Peyer's patch (tissue), 4 donors: ENCODE data around the gene BNIP3. TPM values are rescaled to one million over a fixed set of nuclear protein-coding genes. Genes with fewer than 3 reads are reported as not detected.
"Not testable (repeated sequence)": the region's sequence is repeated elsewhere in the genome, so short reads cannot be mapped to it uniquely, and the experiment has no call there.

Experiments
- DNase-seq, 3 donors: peaks; one replicate each; pipeline ENCODE4 v3.0.0-alpha.2; 2017 to 2019
- H3K27ac ChIP-seq, 4 donors: fragments of 200-600 bp; sonication (generic); one replicate each; pipeline ENCODE4 v1.5.1; 2016 to 2019
- H3K27me3 ChIP-seq, 2 donors: fragments of 200-600 bp; sonication (generic); one replicate each; pipeline ENCODE4 v1.5.1; 2019
- H3K36me3 ChIP-seq, 3 donors: fragments of 200-600 bp; sonication (generic); one replicate each; pipeline ENCODE4 v1.5.1; 2016 to 2019
- H3K4me1 ChIP-seq, 4 donors: fragments of 200-600 bp; sonication (generic); one replicate each; pipeline ENCODE4 v1.5.1; 2016 to 2019
- H3K4me3 ChIP-seq, 4 donors: fragments of 200-600 bp; sonication (generic); 1 replicate in 3 of 4; 2 replicates in 1 of 4; pipeline ENCODE4 v1.5.1; 2016 to 2019; ENCODE audit warnings: mild to moderate bottlenecking in 1 of 4
- H3K9me3 ChIP-seq, 4 donors: fragments of 200-600 bp; sonication (generic); one replicate each; pipeline ENCODE4 v1.5.1; 2016 to 2019; ENCODE audit warnings: mild to moderate bottlenecking in 1 of 4
- CTCF ChIP-seq, 6 experiments: fragments of 450-650 bp in 4 of 6; fragments of 200-600 bp in 2 of 6; sonication (generic) in 1 of 6; IDR thresholded peaks; one replicate each; pipeline ENCODE4 v1.5.1; 2017 to 2019; ENCODE audit warnings: antibody characterized with exemption in 6 of 6, mild to moderate bottlenecking in 3 of 6, moderate library complexity in 1 of 6
- POLR2A ChIP-seq, 2 donors: fragments of 450-650 bp; IDR thresholded peaks; one replicate each; pipeline ENCODE4 v1.5.1; 2017; ENCODE audit warnings: antibody characterized with exemption in 2 of 2, mild to moderate bottlenecking in 2 of 2, moderate library complexity in 2 of 2
- total RNA-seq, 4 donors: library from RNA; depleted of rRNA; stranded (reverse); fragments of >200 nt; gene quantifications; one replicate each; pipeline ENCODE4 v1.1.0, GENCODE V29; 2016

Gene BNIP3
- total RNA-seq, 4 donors from 2014 or later, result 26.7 to 58.7 (median 41.1) TPM

- Histone ChIP-seq H3K4me3 (no peak overlapping the region), H3K27me3 (no peaks in the 10 kb centered on the region), H3K4me1 (peaks cover 0 to 4% (median 2%) of the 10 kb centered on the region in 4 donors), H3K9me3 (no peaks in the 10 kb centered on the region), H3K27ac (peak overlapping the region in 3 of 4 donors; percentile 4 to 75 (median 72)), H3K36me3 (no peaks in the 10 kb centered on the region)
- no peak for TF ChIP-seq POLR2A (IDR thresholded peaks at IDR 0.05)
- no peak for TF ChIP-seq CTCF (IDR thresholded peaks at IDR 0.05)
- no peak for DNase-seq
These were observed 15.0 kb upstream of the BNIP3 start for GRCh38 chr10:131996466-131997365.

GRCh38 chr10:131994435-131994834, 12.7 kb upstream of the BNIP3 start:
- no peak for TF ChIP-seq POLR2A (IDR thresholded peaks at IDR 0.05)
- TF ChIP-seq CTCF (IDR thresholded peaks at IDR 0.05), result no peak

GRCh38 chr10:131993275-131993674, 11.6 kb upstream of the BNIP3 start:
- Histone ChIP-seq H3K27me3 (no peaks in the 10 kb centered on the region), H3K4me3 (no peak overlapping the region), H3K36me3 (no peaks in the 10 kb centered on the region), H3K27ac (no peak overlapping the region), H3K9me3 (no peaks in the 10 kb centered on the region), H3K4me1 (peaks cover 0 to 4% (median 2%) of the 10 kb centered on the region in 4 donors)
- DNase-seq, result no peak
- no peak for TF ChIP-seq POLR2A (IDR thresholded peaks at IDR 0.05)
- no peak for TF ChIP-seq CTCF (IDR thresholded peaks at IDR 0.05)

More at GRCh38 chr10:131994435-131994834, 12.7 kb upstream of the BNIP3 start:
- no peak overlapping the region for H3K4me3 ChIP-seq
- no peak overlapping the region for H3K27ac ChIP-seq
- H3K4me1 ChIP-seq, result peaks cover 0 to 4% (median 2%) of the 10 kb centered on the region in 4 donors
- no peaks in the 10 kb centered on the region for H3K27me3 ChIP-seq
- H3K36me3 ChIP-seq, result no peaks in the 10 kb centered on the region
- no peak for DNase-seq
- no peaks in the 10 kb centered on the region for H3K9me3 ChIP-seq

GRCh38 chr10:131991726-131992125, 10.0 kb upstream of the BNIP3 start:
- Histone ChIP-seq H3K4me3 (no peak overlapping the region), H3K27me3 (no peaks in the 10 kb centered on the region), H3K9me3 (no peaks in the 10 kb centered on the region), H3K27ac (no peak overlapping the region), H3K4me1 (peaks cover 0 to 3% (median under 1%) of the 10 kb centered on the region in 4 donors), H3K36me3 (no peaks in the 10 kb centered on the region)
- DNase-seq, result no peak
- TF ChIP-seq POLR2A (IDR thresholded peaks at IDR 0.05) (no peak), CTCF (IDR thresholded peaks at IDR 0.05) (no peak)

GRCh38 chr10:131987786-131988185, 6.1 kb upstream of the BNIP3 start:
- not testable (repeated sequence) for H3K27ac ChIP-seq, DNase-seq, H3K36me3 ChIP-seq, H3K4me1 ChIP-seq, H3K9me3 ChIP-seq, H3K4me3 ChIP-seq, H3K27me3 ChIP-seq

- not testable (repeated sequence) for DNase-seq, H3K9me3 ChIP-seq, H3K4me3 ChIP-seq, H3K4me1 ChIP-seq, H3K36me3 ChIP-seq, H3K27me3 ChIP-seq, H3K27ac ChIP-seq
These were observed 5.6 kb upstream of the BNIP3 start for GRCh38 chr10:131987301-131987700.

- H3K27ac ChIP-seq, H3K27me3 ChIP-seq, DNase-seq, H3K4me3 ChIP-seq, H3K9me3 ChIP-seq, H3K4me1 ChIP-seq, H3K36me3 ChIP-seq: not testable (repeated sequence)
These were observed 5.1 kb upstream of the BNIP3 start for GRCh38 chr10:131986851-131987250.
